C4-2B (cell line): ENCODE data around the gene SH3BP5.

Experiments used
- H3K27ac ChIP-seq: fragments of 450-650 bp; 2 replicates; pipeline ENCODE4 v1.5.1; 2017
- CTCF ChIP-seq: fragments of 450-650 bp; conservative IDR thresholded peaks from 2 replicates; pipeline ENCODE4 v1.5.1; 2017; ENCODE audit warnings: mild to moderate bottlenecking
- ZFX ChIP-seq: fragments of 450-650 bp; IDR thresholded peaks from 2 replicates; pipeline ENCODE4 v1.6.1; 2017

Gene SH3BP5

GRCh38 chr3:15279671-15280402 is 52.5 kb downstream of the SH3BP5 start:
- TF ChIP-seq ZFX = no peak
- no peak for TF ChIP-seq CTCF
- no peak overlapping the region for H3K27ac ChIP-seq

GRCh38 chr3:15279205-15279604 is 53.2 kb downstream of the SH3BP5 start:
- no peak overlapping the region for H3K27ac ChIP-seq
- TF ChIP-seq CTCF (no peak), ZFX (no peak)

GRCh38 chr3:15277861-15278500 is 54.4 kb downstream of the SH3BP5 start:
- no peak overlapping the region for H3K27ac ChIP-seq
- TF ChIP-seq ZFX (no peak), CTCF (no peak)

GRCh38 chr3:15276028-15276724 is 56.2 kb downstream of the SH3BP5 start:
- TF ChIP-seq CTCF (no peak), ZFX (no peak)
- H3K27ac ChIP-seq = no peak overlapping the region

- H3K27ac ChIP-seq = no peak overlapping the region
- TF ChIP-seq CTCF (no peak), ZFX (no peak)
Observed at GRCh38 chr3:15273227-15273626, 59.2 kb downstream of the SH3BP5 start.

GRCh38 chr3:15272426-15273196 is 59.8 kb downstream of the SH3BP5 start:
- no peak overlapping the region for H3K27ac ChIP-seq
- TF ChIP-seq ZFX = no peak
- TF ChIP-seq CTCF = no peak; the same call in 1 of the 2 replicates
